Measurements from ENCODE around the gene TMEM232.

TMEM232 gene

GRCh38 chr5:110460837-110461236 lies 265.6 kb downstream of the TMEM232 start:
- no peak overlapping the region for H3K4me3 ChIP-seq (ENCODE audit: low read depth, low read length)
- no peak for TF ChIP-seq CTCF (IDR thresholded peaks at IDR 0.05; ENCODE audit: low read depth, low read length)

GRCh38 chr5:110458313-110458712 lies 268.2 kb downstream of the TMEM232 start:
- TF ChIP-seq CTCF (IDR thresholded peaks at IDR 0.05; ENCODE audit: low read depth, low read length): no peak

GRCh38 chr5:110442856-110443255 lies 283.6 kb downstream of the TMEM232 start:
- no peak for TF ChIP-seq CTCF (IDR thresholded peaks at IDR 0.05; ENCODE audit: low read depth, low read length)
- no peak overlapping the region for H3K4me3 ChIP-seq (ENCODE audit: low read depth, low read length)

More at GRCh38 chr5:110458313-110458712, 268.2 kb downstream of the TMEM232 start:
- H3K4me3 ChIP-seq (ENCODE audit: low read depth, low read length): no peak overlapping the region

- TF ChIP-seq CTCF (IDR thresholded peaks at IDR 0.05; ENCODE audit: low read depth, low read length): 0 out of 2 replicates have a peak, but pooled peaks have one; percentile 30
- H3K4me3 ChIP-seq (ENCODE audit: low read depth, low read length): no peak overlapping the region
These were observed 285.4 kb downstream of the TMEM232 start for GRCh38 chr5:110441035-110441434.

GRCh38 chr5:110440058-110440457 lies 286.4 kb downstream of the TMEM232 start:
- no peak overlapping the region for H3K4me3 ChIP-seq (ENCODE audit: low read depth, low read length)
- no peak for TF ChIP-seq CTCF (IDR thresholded peaks at IDR 0.05; ENCODE audit: low read depth, low read length)

GRCh38 chr5:110439296-110439695 lies 287.2 kb downstream of the TMEM232 start:
- TF ChIP-seq CTCF (IDR thresholded peaks at IDR 0.05; ENCODE audit: low read depth, low read length): no peak

GRCh38 chr5:110435207-110435606 lies 291.3 kb downstream of the TMEM232 start:
- TF ChIP-seq CTCF (IDR thresholded peaks at IDR 0.05; ENCODE audit: low read depth, low read length): no peak

More at GRCh38 chr5:110439296-110439695, 287.2 kb downstream of the TMEM232 start:
- H3K4me3 ChIP-seq (ENCODE audit: low read depth, low read length): no peak overlapping the region

More at GRCh38 chr5:110435207-110435606, 291.3 kb downstream of the TMEM232 start:
- H3K4me3 ChIP-seq (ENCODE audit: low read depth, low read length): no peak overlapping the region
